ENCODE data around the gene ARHGAP6. TPM values are rescaled to one million over a fixed set of nuclear protein-coding genes. Genes with fewer than 3 reads are reported as not detected.

ARHGAP6 gene
- total and polyA plus RNA-seq, 9 of the 15 experiments (the other 6 are each of a cell fraction or from before 2014, with no cell fraction given): 12.5 to 63.6 (median 41.8) TPM

GRCh38 chrX:11125060-11125459 lies 540.7 kb downstream of the ARHGAP6 start:
- Histone ChIP-seq H3K4me2 (ENCODE audit: insufficient read depth, low read length) (no peak overlapping the region), H3K4me1 (replicated peaks in 1 of 2; ENCODE audit: control insufficient read depth in 2 of 2, insufficient read depth in 2 of 2, low read length in 2 of 2) (no peaks in the 10 kb centered on the region), H3K27me3 (ENCODE audit: control insufficient read depth in 2 of 2, insufficient read depth in 2 of 2, low read length in 2 of 2) (no peaks in the 10 kb centered on the region), H3K36me3 (ENCODE audit: control insufficient read depth, insufficient read depth, low read length) (peaks cover 28% of the 10 kb centered on the region), H2AFZ (ENCODE audit: low read depth, low read length) (no peak overlapping the region), H3K9ac (ENCODE audit: insufficient read depth in 1 of 2, low read depth in 2 of 2, low read length in 2 of 2) (no peak overlapping the region), H3K79me2 (ENCODE audit: control insufficient read depth, insufficient read depth, low read length) (no peaks in the 10 kb centered on the region), H3K4me3 (no peak overlapping the region), H3K9me1 (ENCODE audit: control insufficient read depth, insufficient read depth, low read length) (no peaks in the 10 kb centered on the region), H3K9me3 (replicated peaks; ENCODE audit: control insufficient read depth, insufficient read depth, low read depth, low read length) (no peaks in the 10 kb centered on the region), H4K20me1 (replicated peaks; ENCODE audit: control insufficient read depth, insufficient read depth, low read length) (no peaks in the 10 kb centered on the region), H3K27ac (ENCODE audit: extremely low read depth, low read depth, low read length) (no peak overlapping the region)
- WGBS (ENCODE audit: insufficient coverage, low coverage, missing lambda C conversion rate): 74% methylated on average over 5 of the region's 5 CpGs
- intact Hi-C loops (cut with micrococcal nuclease) (no loop called here), in situ Hi-C loops (cut with MboI) (loop anchor here (10.0 kb wide), 1 partner anchor 950 kb away; no protein-coding TSS in a partner anchor)
- TF ChIP-seq CREM (IDR thresholded peaks at IDR 0.05; ENCODE audit: low read depth) (no peak), ZNF316 (IDR thresholded peaks at IDR 0.05) (peak; percentile 28; the same call in 1 of the 2 replicates)
- POLR2A ChIA-PET: no interaction called here
- no TSS peak for BruUV-seq (replicated peaks)
- no peak for FAIRE-seq
- no peak for ATAC-seq
- CTCF ChIA-PET (ENCODE audit: low intra/inter-chr PET ratio): no interaction called here
- DNase-seq (ENCODE audit: extremely low read depth in 1 of 4, low spot score in 3 of 4): no peak

GRCh38 chrX:11124112-11124511 lies 541.6 kb downstream of the ARHGAP6 start:
- no peak for FAIRE-seq
- no peak overlapping the region for H3K4me2 ChIP-seq (ENCODE audit: insufficient read depth, low read length)
- no peaks in the 10 kb centered on the region for H3K79me2 ChIP-seq (ENCODE audit: control insufficient read depth, insufficient read depth, low read length)
- no peaks in the 10 kb centered on the region for H4K20me1 ChIP-seq (replicated peaks; ENCODE audit: control insufficient read depth, insufficient read depth, low read length)
- H3K27ac ChIP-seq (ENCODE audit: extremely low read depth, low read depth, low read length): no peak overlapping the region
- no peak overlapping the region for H2AFZ ChIP-seq (ENCODE audit: low read depth, low read length)
- POLR2A ChIA-PET: interaction anchor here (0.8 to 2.2 kb wide), 3 partner anchors 10 to 13 kb away, joined by 3 to 6 read pairs (median 4); no protein-coding TSS in a partner anchor
- no peaks in the 10 kb centered on the region for H3K27me3 ChIP-seq (ENCODE audit: control insufficient read depth in 2 of 2, insufficient read depth in 2 of 2, low read length in 2 of 2)
- no peak for ATAC-seq
- no peaks in the 10 kb centered on the region for H3K9me1 ChIP-seq (ENCODE audit: control insufficient read depth, insufficient read depth, low read length)
- intact Hi-C loops (cut with micrococcal nuclease) (no loop called here), in situ Hi-C loops (cut with MboI) (loop anchor here (10.0 kb wide), 1 partner anchor 949 kb away; no protein-coding TSS in a partner anchor)
- H3K9ac ChIP-seq (ENCODE audit: insufficient read depth in 1 of 2, low read depth in 2 of 2, low read length in 2 of 2): no peak overlapping the region
- H3K36me3 ChIP-seq (ENCODE audit: control insufficient read depth, insufficient read depth, low read length): peaks cover 37% of the 10 kb centered on the region
- BruUV-seq (replicated peaks): no TSS peak
- CTCF ChIA-PET (ENCODE audit: low intra/inter-chr PET ratio): interaction anchor here (0.6 kb wide), 1 partner anchor 11 kb away, joined by 4 read pairs; no protein-coding TSS in a partner anchor
- DNase-seq (ENCODE audit: extremely low read depth in 1 of 4, low spot score in 3 of 4): no peak
- WGBS (ENCODE audit: insufficient coverage, low coverage, missing lambda C conversion rate): 29% methylated on average over 2 of the region's 2 CpGs
- no peak overlapping the region for H3K4me3 ChIP-seq
- H3K9me3 ChIP-seq (replicated peaks; ENCODE audit: control insufficient read depth, insufficient read depth, low read depth, low read length): no peaks in the 10 kb centered on the region
- no peaks in the 10 kb centered on the region for H3K4me1 ChIP-seq (replicated peaks in 1 of 2; ENCODE audit: control insufficient read depth in 2 of 2, insufficient read depth in 2 of 2, low read length in 2 of 2)
- TF ChIP-seq PPARD (CRISPR knock-in tag; IDR thresholded peaks at IDR 0.05) (no peak), EWSR1 (IDR thresholded peaks at IDR 0.05; ENCODE audit: borderline replicate concordance, low read depth, partially characterized antibody) (no peak), LEF1 (IDR thresholded peaks at IDR 0.05) (no peak), ZSCAN32 (CRISPR knock-in tag; IDR thresholded peaks at IDR 0.05) (no peak), ZZZ3 (IDR thresholded peaks at IDR 0.05) (no peak), ZNF592 (IDR thresholded peaks at IDR 0.05) (no peak), ZNF239 (CRISPR knock-in tag; IDR thresholded peaks at IDR 0.05) (no peak), ZNF121 (CRISPR knock-in tag; conservative IDR thresholded peaks at IDR 0.05) (no peak), SRF (CRISPR knock-in tag; IDR thresholded peaks at IDR 0.05) (no peak), FOXJ2 (tag; IDR thresholded peaks at IDR 0.05) (no peak), ZNF76 (CRISPR knock-in tag; IDR thresholded peaks at IDR 0.05; ENCODE audit: borderline replicate concordance) (no peak), ZNF699 (CRISPR knock-in tag; IDR thresholded peaks at IDR 0.05; ENCODE audit: insufficient replicate concordance) (no peak)
